ENCODE data around the gene TLE3.

TLE3 gene

DNA sequence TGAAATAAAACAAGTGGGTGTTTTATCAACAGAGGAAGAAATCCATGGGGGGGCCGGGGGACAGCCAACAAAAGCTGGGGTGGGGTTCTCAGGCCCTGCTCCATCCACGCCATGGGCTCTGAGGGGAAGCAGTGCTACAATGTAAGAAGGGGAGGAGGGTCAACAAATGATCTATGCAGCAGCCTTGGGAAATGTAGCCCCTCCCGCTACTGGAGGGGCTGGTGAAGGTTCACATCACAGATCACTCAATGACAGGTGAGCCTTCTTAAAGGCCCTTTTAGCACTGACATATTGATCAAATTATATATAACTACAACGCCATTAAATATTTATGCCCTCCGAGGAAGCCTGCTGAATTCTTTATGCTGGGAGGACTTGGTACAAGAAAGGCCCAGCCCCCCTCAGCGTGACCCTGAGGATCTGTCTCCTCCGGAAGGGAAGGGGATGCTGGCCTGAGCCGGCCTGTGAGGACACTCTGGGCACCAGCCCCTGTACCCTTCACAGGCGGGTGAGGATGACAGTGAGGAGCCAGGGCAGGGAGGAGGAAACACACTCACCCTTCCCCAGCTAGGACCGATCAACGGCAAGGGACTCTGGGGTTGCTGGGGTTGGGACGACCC, 15.3 kb downstream of the TLE3 start:
- no peak for DNase-seq

DNA sequence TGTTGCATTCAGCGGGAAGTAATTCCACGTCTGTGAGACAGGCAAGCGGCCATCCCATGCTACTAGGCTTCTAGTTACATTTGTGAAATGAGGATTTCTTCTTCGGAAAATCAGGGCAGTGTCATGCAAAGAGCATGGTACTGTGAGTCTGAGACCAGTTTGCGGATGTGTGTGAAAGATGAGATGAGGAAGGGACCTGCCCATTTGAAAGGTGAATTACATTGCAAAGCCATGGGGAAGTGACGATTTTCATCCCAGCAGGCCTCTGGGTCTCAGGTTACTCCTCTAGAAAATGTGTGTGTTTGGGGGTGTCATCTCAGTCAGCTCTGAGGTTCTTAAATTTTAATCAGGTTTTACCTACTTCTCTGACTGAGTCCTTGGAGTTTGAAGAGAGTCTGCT, 16.1 kb downstream of the TLE3 start:
- no peak for DNase-seq

DNA sequence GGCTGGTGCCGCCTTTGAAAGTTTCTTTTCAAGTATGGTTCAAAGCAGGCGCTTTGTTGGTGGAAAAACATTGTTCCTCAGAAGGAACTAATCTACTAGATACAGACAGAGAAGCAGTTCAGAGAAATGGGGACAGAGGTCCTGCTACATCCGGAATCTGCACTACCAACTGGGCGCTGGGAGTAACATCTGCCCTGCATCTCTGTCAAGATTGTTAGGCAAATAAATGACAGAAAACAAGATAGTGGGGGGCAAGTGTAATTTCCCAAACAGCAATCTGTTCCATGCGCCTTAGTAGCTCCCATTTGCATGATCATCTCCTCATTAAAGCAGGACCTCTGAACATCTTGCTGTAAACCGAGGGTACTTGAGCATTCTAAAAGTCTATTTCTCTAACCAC, 17.4 kb downstream of the TLE3 start:
- no peak for DNase-seq

DNA sequence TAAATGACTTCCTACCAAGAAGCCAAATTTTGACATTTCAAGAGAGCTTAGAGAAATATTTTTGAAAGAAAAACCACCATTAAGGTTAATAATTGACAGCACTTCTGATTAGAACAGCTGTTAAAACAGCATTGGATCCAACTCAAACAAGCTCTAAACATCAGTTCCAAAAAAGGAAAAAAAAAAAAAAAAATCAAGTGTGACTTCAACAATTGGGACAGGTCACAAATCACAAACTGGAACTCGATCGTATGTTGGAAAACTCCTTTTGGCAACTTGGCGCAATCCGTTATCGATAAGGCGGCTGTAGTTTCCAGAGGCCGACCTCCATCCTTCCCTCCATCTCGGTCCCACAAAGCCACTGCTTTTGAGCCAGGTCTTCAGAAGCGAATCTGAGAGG, 17.8 kb downstream of the TLE3 start:
- no peak for DNase-seq

DNA sequence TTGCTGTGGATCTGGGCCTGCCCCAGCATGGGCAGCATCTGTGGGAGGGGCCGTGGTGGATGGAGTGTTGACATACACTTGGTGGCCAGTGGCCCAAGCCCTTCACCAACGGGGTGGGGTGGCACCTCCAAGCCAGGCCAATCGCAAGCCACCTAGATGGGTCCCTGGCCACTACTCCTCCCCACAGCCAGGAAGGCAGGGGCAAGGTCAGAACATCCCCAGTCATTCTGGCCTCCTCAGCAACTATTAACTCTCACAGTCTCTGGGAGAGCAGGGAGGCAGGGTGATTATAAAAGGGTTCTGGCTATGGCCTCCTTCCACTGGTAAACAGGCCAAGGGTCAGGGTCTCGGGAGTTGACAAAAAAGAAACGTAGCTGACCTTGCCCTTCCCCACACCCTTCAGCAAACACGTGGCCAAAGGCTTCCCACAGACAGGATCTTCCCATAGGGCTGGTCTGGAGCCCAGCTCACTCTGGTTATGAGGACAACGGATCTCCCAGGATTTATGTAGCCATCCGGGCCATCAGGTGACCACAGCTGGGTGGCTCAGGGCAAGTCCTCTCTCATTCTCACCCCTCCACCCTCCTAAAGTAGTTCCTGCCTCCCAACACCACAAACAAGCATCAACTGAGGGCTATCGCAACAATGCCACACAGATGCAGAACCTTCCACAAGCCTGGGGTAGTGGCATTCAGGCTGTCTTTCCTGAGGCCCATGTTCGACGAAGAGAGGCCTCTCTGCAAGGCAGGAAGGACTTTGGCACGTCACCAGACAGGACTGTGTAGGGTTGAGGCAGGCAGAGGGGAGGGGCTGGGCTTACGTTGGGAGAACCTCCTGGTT, 18.9 kb downstream of the TLE3 start:
- DNase-seq = no peak

DNA sequence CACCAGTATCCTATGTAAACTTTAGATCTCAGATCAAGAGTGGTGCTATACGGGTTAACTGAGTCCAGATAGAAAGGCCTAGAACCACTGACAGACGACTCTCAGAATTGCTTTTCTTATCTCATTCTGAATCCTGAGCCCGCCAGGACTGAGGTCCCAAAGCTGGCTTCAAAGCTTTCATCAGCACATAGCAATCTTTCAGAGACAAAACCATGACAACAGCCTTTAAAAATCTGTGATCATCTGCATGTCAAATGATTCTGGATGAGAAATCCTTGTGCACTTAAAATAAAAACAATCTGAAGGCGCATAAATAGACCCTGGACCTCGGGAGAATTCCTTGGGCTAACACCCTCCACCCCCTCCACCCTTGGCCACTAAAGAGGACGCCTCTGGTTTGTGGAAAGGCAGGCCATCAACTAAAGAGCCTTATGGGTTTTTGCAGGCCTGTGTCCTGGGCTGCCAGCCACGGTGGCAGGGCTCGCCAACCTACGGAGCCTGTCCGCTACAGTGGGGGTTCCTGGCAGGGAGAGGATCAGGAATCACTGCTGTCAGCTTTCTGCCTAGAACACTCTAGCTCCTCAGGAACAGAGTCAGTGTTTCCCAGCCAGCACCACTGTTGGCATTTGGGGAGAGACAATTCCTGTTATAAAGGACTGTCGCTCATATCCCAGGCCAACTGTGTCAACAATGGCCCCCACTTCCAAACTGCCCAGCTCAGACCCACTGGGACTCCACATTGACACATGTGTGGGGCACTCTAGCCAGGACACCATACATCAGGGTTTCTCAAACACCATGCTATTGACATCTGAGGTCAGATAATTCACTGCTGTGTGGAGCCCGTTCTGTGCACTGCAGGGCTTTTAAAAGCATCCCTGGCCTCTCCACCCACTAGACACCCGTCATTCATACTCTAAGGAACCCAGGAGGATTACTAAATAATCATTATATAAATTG, 20.2 kb downstream of the TLE3 start:
- no peak for DNase-seq

DNA sequence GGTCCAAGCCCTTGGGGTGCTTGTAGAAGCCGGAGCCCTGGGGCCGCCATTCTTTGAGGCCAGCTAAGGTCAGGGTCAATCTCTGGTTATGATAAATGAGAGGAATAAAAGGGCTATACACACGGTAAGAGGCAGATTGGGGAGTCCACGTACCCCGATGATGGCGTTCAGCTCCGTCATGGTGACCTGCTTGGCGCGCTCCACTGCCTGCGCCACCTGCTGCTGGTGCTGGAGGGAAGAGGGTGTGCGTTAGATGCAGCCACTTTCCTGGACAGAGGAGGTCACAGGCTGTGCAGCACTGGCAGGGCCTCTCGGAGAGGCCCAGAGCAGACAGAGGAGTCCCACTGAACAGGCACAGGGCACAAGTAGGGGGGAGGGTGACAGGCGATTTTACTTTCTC, 23.3 kb downstream of the TLE3 start:
- DNase-seq = no peak

DNA sequence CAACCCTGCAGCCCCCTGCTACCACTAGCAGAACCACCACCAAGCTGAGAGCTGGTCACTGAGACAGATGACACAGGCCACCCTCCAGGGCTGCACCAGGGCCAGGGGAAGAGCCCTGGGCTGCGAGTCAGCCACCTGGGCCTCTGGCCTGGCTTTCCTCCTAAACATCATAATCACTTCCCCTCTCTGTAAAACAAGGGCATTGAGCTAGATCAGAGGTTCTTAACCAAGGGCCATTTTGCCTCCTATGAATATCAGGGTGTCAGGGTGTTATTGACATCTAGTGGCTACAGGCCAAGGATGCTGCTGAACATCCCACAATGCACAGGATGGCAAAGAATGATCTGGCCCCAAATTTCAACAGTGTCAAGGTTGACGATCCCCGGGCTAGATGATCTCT, 25.2 kb downstream of the TLE3 start:
- no peak for DNase-seq

DNA sequence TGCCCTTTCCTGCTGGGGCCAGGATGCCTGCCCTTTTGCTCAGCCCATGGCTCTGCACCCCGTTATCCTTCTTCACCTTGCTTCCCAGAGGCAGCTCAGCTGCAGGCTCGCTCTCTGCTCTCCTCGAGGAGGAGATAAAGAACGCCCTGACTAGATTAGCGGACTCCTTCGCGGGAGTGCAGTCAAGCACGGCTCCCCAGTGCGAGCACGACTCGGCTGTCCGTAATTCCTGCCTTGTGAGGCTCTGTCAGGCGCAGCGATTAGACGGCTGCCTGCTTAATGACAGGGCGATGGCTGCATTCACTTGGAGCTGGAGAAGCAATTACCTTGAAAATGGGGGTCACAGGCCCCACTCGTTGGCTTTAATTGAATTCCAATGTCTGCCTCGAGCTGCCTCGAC, 25.9 kb downstream of the TLE3 start:
- DNase-seq = no peak

DNA sequence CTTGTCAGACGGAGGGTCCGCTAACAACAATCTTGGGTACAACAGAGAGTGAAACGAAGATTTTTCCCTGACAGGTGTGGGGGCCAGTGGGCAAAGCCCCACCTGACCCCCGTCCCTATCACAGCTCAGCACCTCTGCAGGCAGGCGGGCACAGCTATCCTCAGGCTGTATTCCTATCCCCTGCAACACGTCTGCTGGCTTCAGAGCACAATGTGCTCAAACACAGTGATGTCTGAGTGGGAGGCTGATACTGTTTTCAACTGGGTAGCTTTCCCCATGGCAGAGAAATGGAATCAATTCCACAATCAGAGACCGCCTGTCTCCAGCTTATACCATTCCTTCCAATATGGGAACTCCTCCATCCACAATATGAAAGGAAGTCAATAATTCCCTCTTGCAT, 28.0 kb downstream of the TLE3 start:
- DNase-seq = no peak

DNA sequence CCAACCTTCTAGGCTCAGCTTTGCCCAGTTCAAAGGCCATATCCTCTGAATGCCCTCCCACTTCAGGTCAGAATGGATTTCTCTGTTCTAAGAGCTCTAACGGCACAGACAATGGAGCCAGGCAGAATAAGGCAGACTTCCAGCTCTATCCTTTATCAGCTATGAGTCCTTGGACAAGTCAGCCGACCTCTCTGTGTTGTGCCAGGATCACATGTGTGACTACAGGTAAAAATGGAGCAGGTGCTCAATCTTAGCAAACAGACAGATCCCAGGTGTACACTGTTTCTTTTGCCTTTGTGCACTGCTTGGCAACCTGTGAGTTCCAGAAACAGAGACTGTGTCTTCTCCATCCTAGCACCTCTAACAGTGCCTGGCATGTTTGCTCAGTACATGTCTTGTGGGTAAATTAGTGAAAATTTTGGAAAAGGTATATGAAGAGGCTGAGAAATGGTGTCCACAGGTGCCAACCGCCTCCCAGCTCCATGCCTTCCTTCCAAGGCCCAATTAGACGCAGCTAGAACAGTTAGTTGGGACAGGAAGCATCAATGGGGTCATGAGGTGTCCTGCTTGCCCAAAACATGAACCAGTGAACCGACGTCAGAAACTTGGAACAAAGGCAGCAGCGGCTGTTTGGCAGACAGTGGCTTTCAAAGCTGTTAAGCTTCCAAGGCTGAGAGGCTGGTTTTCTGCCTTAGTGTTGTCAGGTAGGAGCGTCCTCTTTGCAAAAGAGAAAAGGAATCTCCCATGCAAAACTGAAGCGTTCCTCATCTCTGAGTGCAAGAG, 28.7 kb downstream of the TLE3 start:
- no peak for DNase-seq

DNA sequence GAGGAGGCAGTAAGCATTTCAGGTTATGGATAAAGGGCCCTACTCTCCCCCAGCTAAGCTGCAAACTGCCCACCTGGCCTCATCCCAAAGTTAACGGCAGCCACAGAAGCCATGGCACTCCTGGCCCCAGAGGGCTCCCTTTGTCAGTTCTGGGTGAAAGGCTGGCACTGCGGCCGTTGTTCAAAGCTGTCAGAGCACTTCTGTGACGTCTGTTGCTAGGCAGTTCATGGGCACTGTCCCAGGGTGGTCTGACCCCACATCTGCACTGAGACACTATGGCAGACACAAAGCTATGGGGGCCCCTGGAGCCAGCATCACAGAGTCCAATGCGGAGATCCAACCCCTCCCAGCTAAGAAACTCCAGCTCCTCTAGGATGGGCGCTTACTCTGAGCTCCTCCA, 30.0 kb downstream of the TLE3 start:
- DNase-seq = no peak

DNA sequence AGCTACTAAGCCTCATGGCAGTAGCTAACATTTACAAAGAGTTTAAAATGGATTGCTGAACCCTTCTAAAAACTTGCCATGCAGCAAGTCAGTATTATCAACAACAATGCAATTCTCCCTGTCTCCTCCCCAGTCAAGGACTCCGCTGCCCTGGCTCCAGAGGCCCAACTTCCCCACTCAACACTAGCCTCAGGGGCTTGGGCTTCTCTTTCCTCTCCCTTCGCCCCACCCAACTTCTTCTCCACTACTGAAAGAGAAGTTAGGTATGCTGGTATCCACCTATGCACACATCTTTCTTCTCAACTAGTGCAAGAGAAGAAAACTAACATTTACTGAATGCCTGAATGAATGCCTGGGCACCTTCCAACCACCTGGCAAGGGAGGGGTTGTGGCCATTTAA, 30.7 kb downstream of the TLE3 start:
- DNase-seq = no peak

DNA sequence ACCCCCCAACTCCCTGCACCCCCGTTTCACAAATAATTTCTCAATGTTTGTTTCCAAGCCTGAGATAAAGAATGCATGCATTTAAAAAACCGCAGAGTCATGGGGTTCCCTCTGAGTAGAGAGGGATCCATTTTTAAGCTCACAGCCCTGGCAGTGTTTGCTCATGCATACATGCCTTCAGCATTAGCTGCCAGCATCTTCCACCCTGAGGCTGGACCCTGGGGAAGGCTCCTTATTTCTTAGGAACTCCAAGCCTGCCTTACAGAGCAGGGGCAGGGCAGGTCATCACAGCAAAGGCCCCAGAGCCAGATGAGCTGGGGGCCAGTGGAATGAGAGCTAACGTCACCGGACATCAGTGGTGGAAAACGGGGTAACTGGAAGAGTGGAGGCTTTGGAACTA, 31.3 kb downstream of the TLE3 start:
- no peak for DNase-seq

DNA sequence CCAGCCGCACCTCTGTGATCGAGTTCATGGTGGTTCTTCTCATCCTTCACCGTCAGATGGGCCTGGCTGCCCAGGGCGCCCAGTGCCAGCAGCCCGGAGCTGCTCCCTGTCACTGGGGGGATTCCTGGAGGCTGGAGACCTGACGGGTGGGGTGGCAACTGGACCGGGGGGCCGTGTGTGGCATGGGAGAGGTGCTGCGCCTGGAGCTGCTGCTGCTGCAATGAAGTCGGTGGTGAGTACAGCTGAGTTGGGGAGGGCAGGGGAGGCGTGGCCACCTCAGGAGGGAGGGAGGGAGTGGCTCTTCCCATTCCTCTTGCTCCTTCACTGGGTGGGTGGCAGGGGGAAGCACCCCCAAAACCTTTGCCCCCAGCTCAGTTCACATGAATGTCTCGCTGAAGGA, 31.7 kb downstream of the TLE3 start:
- no peak for DNase-seq

DNA sequence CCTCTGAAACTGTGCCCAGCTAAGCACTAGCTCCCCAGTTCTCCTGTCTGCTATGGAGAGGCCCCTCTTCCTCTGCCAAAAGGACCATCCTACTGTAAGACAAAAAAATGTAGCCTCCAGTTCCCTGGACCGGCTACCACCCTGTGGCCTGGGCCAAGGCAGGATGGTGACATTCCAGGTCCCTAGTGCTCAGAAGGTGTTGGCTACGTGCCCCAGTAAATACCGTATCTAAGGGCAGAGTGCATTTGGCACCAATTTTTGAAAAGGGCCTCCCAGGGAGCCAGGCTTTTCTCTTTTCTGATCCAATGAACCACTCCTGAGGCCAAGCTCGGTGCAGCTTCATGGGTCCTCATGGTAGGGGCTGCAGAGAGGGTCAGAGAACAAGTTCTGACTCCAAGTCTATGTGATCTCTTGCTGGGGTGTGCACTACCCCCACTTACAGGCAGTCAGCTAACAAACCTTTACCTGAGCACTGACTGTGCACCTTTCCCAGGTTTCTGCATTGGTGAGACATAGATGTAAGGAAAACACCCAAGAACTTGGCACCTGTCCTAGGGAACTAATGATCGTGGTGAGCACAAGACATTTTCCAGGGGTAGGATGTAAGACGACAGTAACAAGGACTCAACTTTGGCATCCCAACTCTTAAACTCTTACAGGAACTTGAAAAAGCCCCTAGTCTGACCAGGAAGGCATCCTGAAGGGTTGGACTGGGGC, 32.6 kb downstream of the TLE3 start:
- no peak for DNase-seq

DNA sequence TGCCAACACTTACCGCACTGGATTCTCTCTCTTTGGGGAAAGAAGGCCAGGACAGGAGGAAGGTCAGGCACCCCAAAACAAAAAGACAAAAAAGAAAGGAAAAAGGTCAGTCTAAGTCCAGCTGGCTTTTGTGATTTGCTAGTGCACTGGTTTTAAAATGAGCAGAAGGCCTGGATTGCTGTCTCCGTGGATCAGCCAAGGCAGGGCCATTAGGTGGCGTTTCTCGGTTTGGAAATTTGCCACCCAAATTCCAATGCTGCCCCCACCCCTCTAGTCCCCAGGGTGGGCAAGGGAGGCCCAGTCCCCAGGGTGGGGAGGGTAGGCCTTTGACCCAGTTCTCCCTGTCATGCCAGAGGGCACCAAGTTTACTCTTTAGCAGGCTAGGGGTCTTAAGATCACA, 33.3 kb downstream of the TLE3 start:
- DNase-seq = no peak

DNA sequence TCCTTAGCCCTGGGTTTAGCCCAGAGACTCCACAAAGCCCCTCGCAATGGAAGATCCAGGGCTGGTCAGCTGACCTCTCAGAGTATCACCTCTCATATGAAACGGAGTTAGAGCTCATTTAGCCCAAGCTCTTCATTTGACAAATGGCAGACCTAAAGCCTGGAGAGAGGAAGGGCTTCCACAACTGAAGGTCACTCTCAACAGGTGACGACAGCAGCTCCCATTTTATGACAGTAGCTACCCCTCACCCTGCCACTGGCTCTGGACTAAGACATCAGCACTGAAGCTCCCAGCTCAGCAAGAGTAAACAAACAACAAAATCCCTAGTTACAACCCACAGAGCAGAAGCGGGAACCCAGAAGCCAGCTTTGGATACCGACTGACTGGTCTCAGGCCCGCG, 33.7 kb downstream of the TLE3 start:
- no peak for DNase-seq

DNA sequence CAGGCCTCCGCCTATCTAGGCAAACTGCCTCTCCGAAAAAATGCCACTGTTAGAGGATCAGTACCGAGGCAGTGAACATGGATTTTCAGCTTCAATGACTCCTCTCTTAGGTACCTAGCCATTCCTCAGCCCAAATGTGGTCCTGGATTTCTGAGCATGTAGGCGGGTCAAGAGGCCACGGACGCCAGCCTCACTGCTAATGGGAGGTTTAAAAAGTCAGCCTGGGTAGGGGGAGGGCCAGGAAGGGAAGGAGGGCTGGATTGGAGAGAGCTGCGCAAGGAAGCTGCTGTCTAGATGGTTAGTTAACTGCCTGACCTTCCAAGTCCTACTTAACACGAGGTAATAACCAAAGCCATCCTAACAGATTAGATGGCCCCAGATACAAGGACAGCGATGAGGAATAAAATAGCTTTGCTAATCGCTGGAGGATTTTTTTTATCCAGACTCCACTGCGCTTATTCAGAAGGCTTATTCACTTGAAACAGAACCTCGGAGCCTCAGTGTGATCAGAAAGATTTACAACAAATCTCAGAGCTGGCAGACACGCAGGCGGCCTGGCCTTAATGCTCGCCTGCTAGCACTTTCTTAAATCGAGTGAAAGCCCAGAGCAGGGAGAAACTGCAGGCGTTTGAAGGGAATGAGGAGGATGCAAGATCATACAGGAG, 34.3 kb downstream of the TLE3 start:
- no peak for DNase-seq

DNA sequence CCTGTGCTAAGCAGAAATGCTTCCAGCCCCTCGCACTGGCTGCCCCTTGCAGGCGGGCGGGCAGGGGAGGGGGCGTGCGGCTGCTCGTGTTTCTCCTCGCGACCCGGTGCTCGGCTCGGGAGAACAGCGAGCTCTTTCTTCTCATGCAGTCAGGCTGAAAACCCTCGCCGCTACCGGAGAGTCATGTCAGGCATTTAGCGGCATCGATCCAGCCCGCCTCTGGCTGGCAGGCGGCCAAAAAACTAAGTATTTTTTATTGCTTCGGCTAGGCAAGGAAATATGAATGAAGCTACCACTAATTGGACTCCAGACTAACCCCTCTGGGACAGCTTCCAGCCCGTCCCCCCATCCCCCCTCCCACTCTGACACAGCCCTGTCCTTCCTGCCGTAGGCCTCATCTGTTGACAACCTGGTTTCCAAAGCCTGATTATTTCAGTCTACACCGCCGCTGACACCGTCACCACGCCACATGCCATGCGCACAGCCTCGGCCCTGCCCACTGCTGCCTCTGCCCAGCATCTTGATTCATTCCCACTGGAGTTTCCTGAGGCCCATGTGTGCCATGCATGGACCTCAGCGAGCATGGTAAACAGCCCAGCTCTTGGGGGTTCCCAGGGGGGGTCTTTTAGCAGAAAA, 35.3 kb downstream of the TLE3 start:
- DNase-seq = no peak

DNA sequence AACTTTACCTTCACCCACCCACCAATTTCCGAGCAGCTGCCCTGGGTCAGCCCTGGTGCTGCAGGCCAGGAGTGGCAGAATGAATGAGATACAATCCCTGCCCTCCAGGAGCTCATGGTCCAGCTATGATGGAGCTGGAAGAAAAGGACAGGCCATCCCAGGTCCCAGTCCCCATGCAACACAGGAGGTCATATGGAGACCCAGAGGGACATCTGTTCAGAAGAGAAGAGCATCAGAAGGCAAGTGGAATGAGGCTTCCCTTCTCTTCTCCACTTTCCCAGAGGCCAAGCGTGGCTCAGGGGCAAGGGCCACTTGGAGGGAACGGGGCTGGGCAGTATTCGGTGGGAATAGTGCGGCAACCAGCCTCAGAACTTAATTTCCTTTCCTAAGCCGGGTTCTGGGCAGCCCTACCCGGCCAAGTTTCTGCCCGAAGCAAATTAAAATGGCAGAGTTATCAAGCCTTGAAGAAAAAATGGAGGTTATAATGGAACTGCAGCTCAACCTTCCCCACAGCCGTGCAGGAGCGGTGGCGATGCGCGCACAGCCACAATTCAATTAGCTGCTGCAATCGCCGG, 35.9 kb downstream of the TLE3 start:
- no peak for DNase-seq
